MV-4-11 (cell line): ENCODE results near the gene CCDC137.

Experiments used
- DNase-seq: peaks from one replicate; lab custom pipeline; 2025; lab: John Stamatoyannopoulos, UW

Gene CCDC137

GRCh38 chr17:81701288-81702071 lies 34.9 kb downstream of the CCDC137 start:
- DNase-seq: peak; percentile 37

GRCh38 chr17:81702934-81703746 lies 36.6 kb downstream of the CCDC137 start, which contains the start of gene MRPL12:
MRPL12 (plus strand) TSS chr17:81703367; CDS start chr17:81703502, 135 bp downstream.
- DNase-seq: peak; percentile 88

- no peak for DNase-seq
Observed at GRCh38 chr17:81703747-81704654, 37.5 kb downstream of the CCDC137 start.

- DNase-seq: no peak
Observed at GRCh38 chr17:81705518-81706231, 39.1 kb downstream of the CCDC137 start.

- DNase-seq: peak; percentile 46
Observed at GRCh38 chr17:81706232-81706611, 39.7 kb downstream of the CCDC137 start.

- DNase-seq: no peak
Observed at GRCh38 chr17:81706757-81707624, 40.5 kb downstream of the CCDC137 start.

GRCh38 chr17:81707725-81708646 lies 41.4 kb downstream of the CCDC137 start:
- no peak for DNase-seq

GRCh38 chr17:81708739-81709185 lies 42.2 kb downstream of the CCDC137 start:
- DNase-seq: no peak

- peak; percentile 95 for DNase-seq
Observed at GRCh38 chr17:81710514-81711308, 44.2 kb downstream of the CCDC137 start.

GRCh38 chr17:81711814-81712467 lies 45.4 kb downstream of the CCDC137 start, which contains the start of gene SLC25A10:
SLC25A10 (plus strand) TSS chr17:81712284; CDS start chr17:81712427, 143 bp downstream.
- DNase-seq: peak; percentile 78

GRCh38 chr17:81712468-81713003 lies 46.0 kb downstream of the CCDC137 start:
- DNase-seq: no peak

- DNase-seq: no peak
Observed at GRCh38 chr17:81713004-81713555, 46.5 kb downstream of the CCDC137 start.

GRCh38 chr17:81713556-81714411 lies 47.2 kb downstream of the CCDC137 start:
- DNase-seq: peak; percentile 36

- DNase-seq: no peak
Observed at GRCh38 chr17:81714412-81715106, 48.0 kb downstream of the CCDC137 start.

GRCh38 chr17:81715107-81715871 lies 48.8 kb downstream of the CCDC137 start:
- no peak for DNase-seq
